B cell (primary cell): ENCODE measurements around the gene LHX1. TPM values are rescaled to one million over a fixed set of nuclear protein-coding genes. Genes with fewer than 3 reads are reported as not detected.

Experiments
- ATAC-seq: fragments of 200-7000 bp; cut with Tn5 transposase; one replicate; pipeline ENCODE4 v1.10.0; 2021; ENCODE audit warnings: low read depth, mild to moderate bottlenecking, moderate number of reproducible peaks, moderate library complexity
- CTCF ChIA-PET: fragments of 350-600 bp; sonication (Branson Sonifier 250); formaldehyde crosslinking; loops from one replicate; lab custom pipeline; 2021; ENCODE audit warnings: antibody characterized with exemption, inconsistent platforms; lab: Charles Lee
- POLR2A ChIA-PET: fragments of 350-600 bp; sonication (Branson Sonifier 250); formaldehyde crosslinking; loops from one replicate; lab custom pipeline; 2021; ENCODE audit warnings: antibody characterized with exemption; lab: Charles Lee
- DNase-seq: peaks from one replicate; pipeline ENCODE4 v3.0.0; 2013
- H2AFZ ChIP-seq: 2 replicates; pipeline ENCODE4 v1.6.1; 2012; ENCODE audit warnings: mild to moderate bottlenecking, low read depth, low read length; ENCODE audit not compliant: insufficient read depth, poor library complexity, severe bottlenecking
- H3K27ac ChIP-seq, 2 donors: 1 replicate in 1 of 2; 2 replicates in 1 of 2; pipeline ENCODE4 v1.5.1; 2012 to 2013; ENCODE audit warnings: low read length in 2 of 2, mild to moderate bottlenecking in 2 of 2, moderate library complexity in 1 of 2
- H3K27me3 ChIP-seq, 4 experiments: fragments of 200-600 bp in 1 of 4; sonication (generic) in 1 of 4; replicated peaks in 1 of 4; 1 replicate in 2 of 4; 2 replicates in 2 of 4; pipeline versions ENCODE4 v1.6.1 to v1.7.0; 2013 to 2016; ENCODE audit warnings: low read length in 3 of 4, mild to moderate bottlenecking in 2 of 4, mixed read lengths in 1 of 4, moderate library complexity in 1 of 4; ENCODE audit not compliant: insufficient read depth in 4 of 4, control insufficient read depth in 3 of 4; ENCODE audit errors: control extremely low read depth in 1 of 4
- H3K36me3 ChIP-seq, 2 experiments: replicated peaks in 1 of 2; 1 replicate in 1 of 2; 2 replicates in 1 of 2; pipeline versions ENCODE4 v1.6.1 to v1.7.1; 2013; ENCODE audit warnings: low read length in 1 of 2; ENCODE audit not compliant: insufficient read depth in 2 of 2, control insufficient read depth in 1 of 2; ENCODE audit errors: control extremely low read depth in 1 of 2, extremely low read depth in 1 of 2
- H3K4me1 ChIP-seq, 2 donors: fragments of 200-600 bp in 1 of 2; sonication (generic) in 1 of 2; 1 replicate in 1 of 2; 2 replicates in 1 of 2; pipeline versions ENCODE4 v1.5.1 to v1.6.1; 2013 to 2017; ENCODE audit warnings: low read length in 2 of 2; ENCODE audit not compliant: control insufficient read depth in 2 of 2, insufficient read depth in 2 of 2
- H3K4me2 ChIP-seq: replicated peaks from 2 replicates; pipeline ENCODE3; 2012; ENCODE audit warnings: mild to moderate bottlenecking, low read depth, low read length; ENCODE audit not compliant: poor library complexity, severe bottlenecking
- H3K4me3 ChIP-seq, 5 experiments: fragments of 200-600 bp in 1 of 5; sonication (generic) in 1 of 5; 1 replicate in 3 of 5; 2 replicates in 2 of 5; pipeline versions ENCODE4 v1.5.1 to v1.7.0; 2011 to 2016; ENCODE audit warnings: low read length in 4 of 5, mild to moderate bottlenecking in 4 of 5, low read depth in 2 of 5, control low read depth in 1 of 5, moderate library complexity in 1 of 5; ENCODE audit not compliant: insufficient read depth in 1 of 5; ENCODE audit errors: control extremely low read depth in 1 of 5, extremely low read depth in 1 of 5
- H3K79me2 ChIP-seq: fragments of 200-600 bp; sonication (generic); one replicate; pipeline ENCODE4 v1.6.0; 2016; ENCODE audit warnings: low read length; ENCODE audit not compliant: control insufficient read depth, insufficient read depth
- H3K9ac ChIP-seq: fragments of 200-600 bp; sonication (generic); 2 replicates; pipeline ENCODE4 v1.6.1; 2017; ENCODE audit warnings: mild to moderate bottlenecking, low read length, moderate library complexity
- H3K9me3 ChIP-seq, 3 donors: one replicate each; pipeline versions ENCODE4 v1.6.1 to v1.7.1; 2013; ENCODE audit warnings: low read length in 2 of 3; ENCODE audit not compliant: control insufficient read depth in 2 of 3, insufficient read depth in 1 of 3; ENCODE audit errors: control extremely low read depth in 1 of 3
- H4K20me1 ChIP-seq: 2 replicates; pipeline ENCODE4 v1.6.0; 2012; ENCODE audit warnings: mild to moderate bottlenecking, low read length; ENCODE audit not compliant: insufficient read depth, control insufficient read depth, poor library complexity, severe bottlenecking
- H3K27ac Mint-ChIP-seq: one replicate; pipeline ENCODE4 v1.8.0; 2021; ENCODE audit warnings: mixed read lengths
- H3K27me3 Mint-ChIP-seq: one replicate; pipeline ENCODE4 v1.8.0; 2021; ENCODE audit warnings: mixed read lengths
- H3K4me1 Mint-ChIP-seq: one replicate; pipeline ENCODE4 v1.8.0; 2021; ENCODE audit warnings: mixed read lengths
- H3K4me3 Mint-ChIP-seq: one replicate; pipeline ENCODE4 v1.8.0; 2021; ENCODE audit warnings: mixed read lengths
- H3K9me3 Mint-ChIP-seq: one replicate; pipeline ENCODE4 v1.8.0; 2022; ENCODE audit warnings: mixed read lengths; ENCODE audit not compliant: insufficient read depth
- EZH2 ChIP-seq: IDR thresholded peaks from 2 replicates; pipeline ENCODE4 v1.6.1; 2012; ENCODE audit warnings: borderline replicate concordance, low read depth, mild to moderate bottlenecking, moderate library complexity, low read length; ENCODE audit not compliant: insufficient read depth, poor library complexity, severe bottlenecking
- WGBS: methylation state at CpG from one replicate; pipeline ENCODE4 v1.1.5; 2013; ENCODE audit warnings: missing lambda C conversion rate; ENCODE audit not compliant: insufficient coverage; 5-methylcytosine and 5-hydroxymethylcytosine counted together
- intact Hi-C: fragments of 100-400 bp; cut with micrococcal nuclease; formaldehyde crosslinking; loops from one replicate; pipeline ENCODE4 v1.10.0; 2022
- polyA plus RNA-seq: library from polyadenylated mRNA; depleted of rRNA; stranded (reverse); fragments of >200 nt; gene quantifications from 2 replicates; pipeline ENCODE4 v1.2.3, GENCODE V29; 2012
- total RNA-seq, 2 donors: library from RNA; stranded (reverse); fragments of 120-200 nt in 1 of 2; gene quantifications; 1 replicate in 1 of 2; 2 replicates in 1 of 2; pipeline versions ENCODE4 v1.2.3 to v1.2.4, GENCODE V29; 2013 to 2022
- TF ChIP-seq, protein P1 (sequence below): fragments of 200-600 bp; IDR thresholded peaks from one replicate; pipeline ENCODE4 v1.8.0; 2022; ENCODE audit warnings: antibody characterized with exemption, mild to moderate bottlenecking

LHX1 gene
- total and polyA plus RNA-seq, 2 donors (not counting 1 experiment from before 2014, with no cell fraction given) = not detected

DNA sequence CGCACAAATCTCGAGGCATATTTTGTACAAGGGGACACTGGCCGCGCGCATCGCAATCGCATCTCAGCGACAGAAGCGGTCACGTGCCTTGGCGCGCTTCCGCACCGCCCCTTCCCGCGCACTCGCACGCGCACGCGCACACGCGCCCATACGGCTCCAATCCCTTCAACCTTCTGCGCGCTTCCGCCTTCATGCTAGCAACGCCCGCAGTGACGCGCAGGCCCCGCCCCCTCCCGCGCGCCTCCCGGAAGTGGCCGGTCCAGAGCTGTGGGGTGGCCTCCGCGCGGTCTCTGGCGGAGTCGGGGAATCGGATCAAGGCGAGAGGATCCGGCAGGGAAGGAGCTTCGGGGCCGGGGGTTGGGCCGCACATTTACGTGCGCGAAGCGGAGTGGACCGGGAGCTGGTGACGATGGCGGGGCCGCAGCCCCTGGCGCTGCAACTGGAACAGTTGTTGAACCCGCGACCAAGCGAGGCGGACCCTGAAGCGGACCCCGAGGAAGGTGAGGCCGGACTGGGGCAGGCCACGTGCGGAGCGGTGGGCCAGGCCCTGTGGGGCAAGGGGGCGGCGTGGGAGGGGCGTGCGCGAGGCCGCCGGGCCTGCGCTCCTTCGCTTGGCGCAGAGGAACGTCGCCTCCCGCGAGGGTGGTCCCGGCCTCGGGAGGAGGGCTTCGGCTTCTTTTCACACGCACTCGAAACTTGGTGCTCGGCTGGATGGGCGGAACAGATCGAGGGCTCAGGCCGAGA, 11.6 kb downstream of the LHX1 start, which contains the start of gene AATF:
Gene AATF, plus strand, starts transcription at position 238 of the 744 bp plus-strand sequence. Its CDS starts 172 bp downstream, at position 410.
- peak; percentile 98 for DNase-seq
- peaks cover 55% of the 10 kb centered on the region for H3K79me2 ChIP-seq

More for the DNA sequence above, 11.6 kb downstream of the LHX1 start, which contains the start of gene AATF:
- ChIA-PET POLR2A (interaction anchor here (0.9 to 1.1 kb wide), 3 partner anchors 10 to 14 kb away, joined by 3 to 4 read pairs (median 3); partner anchors contain the start of gene LHX1), CTCF (interaction anchor here (1.3 kb wide), 1 partner anchor 1140 kb away, joined by 3 read pairs; the partner anchor contains the start of gene TAF15)
- peak; percentile 97 for ATAC-seq
- Mint-ChIP-seq H3K4me3 (peak within 1 kb of the TSS; percentile 96), H3K27ac (peak within 1 kb of the TSS; percentile 90), H3K4me1 (peaks cover 50% of the 10 kb centered on the region), H3K27me3 (peaks cover 30% of the 10 kb centered on the region), H3K9me3 (no peaks in the 10 kb centered on the region)
- Histone ChIP-seq H3K36me3 (peaks cover 0 to 31% of the 10 kb centered on the region in 2 experiments), H3K4me2 (peak within 1 kb of the TSS; percentile 94), H3K4me3 (peak within 1 kb of the TSS; percentile 70 to 96 (median 85)), H3K27me3 (peaks cover 0 to 39% (median 37%) of the 10 kb centered on the region in 4 experiments), H3K9ac (peak within 1 kb of the TSS; percentile 88), H3K27ac (peak within 1 kb of the TSS; percentile 77 to 86), H2AFZ (peak within 1 kb of the TSS; percentile 98), H4K20me1 (peaks cover 26% of the 10 kb centered on the region), H3K4me1 (peaks cover 25 to 47% of the 10 kb centered on the region in 2 donors), H3K9me3 (peaks cover 0 to 9% (median under 1%) of the 10 kb centered on the region in 3 donors)
- under 1% methylated on average over 90 of the region's 90 CpGs for WGBS
- TF ChIP-seq EZH2 = no peak
- TF ChIP-seq, protein P1, sequence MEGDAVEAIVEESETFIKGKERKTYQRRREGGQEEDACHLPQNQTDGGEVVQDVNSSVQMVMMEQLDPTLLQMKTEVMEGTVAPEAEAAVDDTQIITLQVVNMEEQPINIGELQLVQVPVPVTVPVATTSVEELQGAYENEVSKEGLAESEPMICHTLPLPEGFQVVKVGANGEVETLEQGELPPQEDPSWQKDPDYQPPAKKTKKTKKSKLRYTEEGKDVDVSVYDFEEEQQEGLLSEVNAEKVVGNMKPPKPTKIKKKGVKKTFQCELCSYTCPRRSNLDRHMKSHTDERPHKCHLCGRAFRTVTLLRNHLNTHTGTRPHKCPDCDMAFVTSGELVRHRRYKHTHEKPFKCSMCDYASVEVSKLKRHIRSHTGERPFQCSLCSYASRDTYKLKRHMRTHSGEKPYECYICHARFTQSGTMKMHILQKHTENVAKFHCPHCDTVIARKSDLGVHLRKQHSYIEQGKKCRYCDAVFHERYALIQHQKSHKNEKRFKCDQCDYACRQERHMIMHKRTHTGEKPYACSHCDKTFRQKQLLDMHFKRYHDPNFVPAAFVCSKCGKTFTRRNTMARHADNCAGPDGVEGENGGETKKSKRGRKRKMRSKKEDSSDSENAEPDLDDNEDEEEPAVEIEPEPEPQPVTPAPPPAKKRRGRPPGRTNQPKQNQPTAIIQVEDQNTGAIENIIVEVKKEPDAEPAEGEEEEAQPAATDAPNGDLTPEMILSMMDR = no peak
- intact Hi-C loops = loop anchor here (1.0 to 10.0 kb wide), 10 partner anchors 20 to 1987 kb away; partner anchors contain the start of genes CCT6B, HNF1B, MRM1 and MYO19
